ENCODE results near the gene ENTPD2. TPM values are rescaled to one million over a fixed set of nuclear protein-coding genes. Genes with fewer than 3 reads are reported as not detected.

The ENTPD2 gene
- total and polyA plus RNA-seq, 2 donors (not counting 3 experiments of a cell fraction or from before 2014, with no cell fraction given) = not detected

DNA sequence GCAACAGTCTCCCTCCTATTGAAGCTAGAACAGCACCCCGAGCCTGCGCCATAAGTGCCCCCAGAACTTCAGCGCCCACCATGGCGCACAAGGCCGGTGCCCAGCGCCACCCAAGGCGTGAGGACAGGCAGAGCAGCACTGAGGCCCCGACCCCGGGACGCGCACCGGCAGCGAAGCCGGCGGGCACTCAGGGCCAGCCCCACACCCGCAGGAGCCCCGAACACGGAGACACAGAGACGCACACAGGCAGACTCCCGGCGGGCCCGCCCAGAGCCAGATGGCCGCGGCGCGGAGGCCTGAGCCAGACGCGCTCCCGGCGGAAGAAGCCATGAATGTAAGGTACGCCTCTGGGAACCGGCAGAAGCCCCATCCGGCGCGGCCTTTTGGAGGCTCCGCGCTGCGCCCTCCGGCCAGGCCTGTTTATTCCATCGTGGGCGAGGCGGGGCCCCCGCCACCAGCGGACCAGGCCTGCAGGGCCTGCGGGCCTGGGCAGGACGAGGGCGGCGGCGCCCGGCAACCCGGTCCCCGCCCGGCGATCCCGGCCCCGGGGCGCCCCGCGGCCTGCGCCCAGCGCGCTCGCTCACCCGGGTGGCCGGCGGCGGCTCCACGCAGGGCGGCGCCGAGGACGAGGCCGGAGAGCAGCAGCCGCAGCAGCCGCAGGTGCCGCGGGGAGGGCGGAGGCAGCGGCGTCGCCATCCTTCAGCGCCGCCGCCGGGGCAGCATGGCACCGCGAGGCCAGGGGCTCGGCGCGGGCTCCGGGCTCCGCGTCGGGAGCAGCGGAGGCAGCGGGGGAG lies 8.4 kb downstream of the ENTPD2 start:
- H3K27ac ChIP-seq (ENCODE audit: insufficient read depth, low read depth, low read length) = no peak overlapping the region
- H4K20me1 ChIP-seq (replicated peaks; ENCODE audit: control insufficient read depth, extremely low read depth, insufficient read depth, low read length) = no peaks in the 10 kb centered on the region
- DNase-seq (ENCODE audit: low read depth, low spot score) (peak; percentile 40), FAIRE-seq (peak; percentile 63)
- dilution Hi-C loops (cut with MboI; ENCODE audit: extremely low pct_ligation_motif_present, low sequenced_read_pairs) = no loop called here
- peaks cover 33% of the 10 kb centered on the region for H3K79me2 ChIP-seq (ENCODE audit: control insufficient read depth, insufficient read depth, low read length)
- H3K27me3 ChIP-seq (ENCODE audit: control insufficient read depth in 2 of 2, insufficient read depth in 2 of 2, low read length in 2 of 2) = peaks cover 0 to 3% of the 10 kb centered on the region in 2 experiments
- H3K4me3 ChIP-seq (replicated peaks in 1 of 3; ENCODE audit: insufficient read depth in 1 of 3, low read depth in 1 of 3, low read length in 3 of 3) = peak overlapping the region; percentile 44 to 57 (median 54)
- CTCF ChIA-PET = interaction anchor here (1.3 to 5.2 kb wide), 8 partner anchors 10 to 259 kb away, joined by 4 to 58 read pairs (median 11); no protein-coding TSS in a partner anchor
- intact Hi-C loops (cut with micrococcal nuclease) = loop anchor here (1.0 to 2.0 kb wide), 4 partner anchors 17 to 182 kb away; partner anchors contain the start of genes ABCA2, MAN1B1 and RNF224
- H3K9me3 ChIP-seq (replicated peaks; ENCODE audit: control insufficient read depth, insufficient read depth, low read length) = no peaks in the 10 kb centered on the region
- peak overlapping the region; percentile 56 for H3K4me2 ChIP-seq (ENCODE audit: insufficient read depth, low read length)
- H3K9me1 ChIP-seq (replicated peaks; ENCODE audit: control insufficient read depth, extremely low read depth, insufficient read depth, low read length) = no peaks in the 10 kb centered on the region
- no peak for TF ChIP-seq CTCF (IDR thresholded peaks at IDR 0.05; ENCODE audit: extremely low read depth in 1 of 2, insufficient read depth in 1 of 2, low read depth in 1 of 2, low read length in 2 of 2)
- no TSS peak for BruUV-seq (replicated peaks)
- peak overlapping the region; percentile 98 for H2AFZ ChIP-seq (ENCODE audit: low read depth, low read length)
- H3K36me3 ChIP-seq (ENCODE audit: control insufficient read depth in 2 of 2, extremely low read depth in 1 of 2, insufficient read depth in 2 of 2, low read length in 2 of 2) = peaks cover 0 to 2% of the 10 kb centered on the region in 2 experiments
- H3K9ac ChIP-seq (replicated peaks; ENCODE audit: extremely low read depth, insufficient read depth, low read length) = peak overlapping the region; percentile 36
- H3K4me1 ChIP-seq (ENCODE audit: control insufficient read depth, extremely low read depth, insufficient read depth, low read length) = peaks cover 41% of the 10 kb centered on the region
- POLR2A ChIA-PET = no interaction called here

DNA sequence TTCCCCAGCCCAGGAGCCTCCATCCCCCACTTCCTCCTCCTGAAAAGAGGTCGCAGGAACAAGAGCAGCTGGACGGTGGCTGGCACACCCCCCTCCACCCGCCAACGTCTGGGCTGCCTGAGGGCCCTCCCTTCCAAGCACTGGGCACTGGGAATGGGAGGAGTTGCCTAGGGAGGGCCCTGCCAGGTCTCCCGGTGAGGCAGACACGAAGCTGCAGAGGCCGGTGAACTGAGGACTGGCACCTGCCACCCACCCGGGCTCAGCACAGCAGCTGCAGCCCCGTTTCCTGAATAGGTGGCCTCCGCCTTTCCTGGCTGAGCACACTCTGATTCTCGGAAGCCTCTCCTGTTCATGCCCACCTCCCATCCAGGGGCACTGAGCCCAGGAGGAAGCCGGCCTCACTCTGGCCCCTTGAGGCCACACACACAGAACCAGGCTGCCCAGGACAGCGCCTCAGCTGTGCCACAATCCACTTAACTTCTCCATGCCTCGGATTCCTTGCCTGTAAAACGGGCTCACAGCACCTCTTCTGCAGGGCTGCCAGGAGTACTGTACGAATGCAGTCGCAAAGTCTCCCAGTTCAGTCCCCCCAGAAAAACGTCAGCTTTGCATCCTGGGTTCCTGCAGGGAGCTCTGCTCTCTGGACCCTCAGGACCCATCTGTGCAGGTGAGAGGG lies 9.2 kb downstream of the ENTPD2 start:
- dilution Hi-C loops (cut with MboI; ENCODE audit: extremely low pct_ligation_motif_present, low sequenced_read_pairs) = no loop called here
- intact Hi-C loops (cut with micrococcal nuclease) = loop anchor here (2.0 kb wide), 1 partner anchor 16 kb away; the partner anchor contains the start of gene ABCA2
- no peaks in the 10 kb centered on the region for H3K9me1 ChIP-seq (replicated peaks; ENCODE audit: control insufficient read depth, extremely low read depth, insufficient read depth, low read length)
- CTCF ChIA-PET = interaction anchor here (0.5 to 5.2 kb wide), 7 partner anchors 9 to 258 kb away, joined by 3 to 58 read pairs (median 4); no protein-coding TSS in a partner anchor
- H3K27ac ChIP-seq (ENCODE audit: insufficient read depth, low read depth, low read length) = no peak overlapping the region
- TF ChIP-seq POLR2A (IDR thresholded peaks at IDR 0.05; ENCODE audit: low read depth, low read length) (no peak), GATA2 (IDR thresholded peaks at IDR 0.05; ENCODE audit: insufficient read depth, insufficient read length, low read depth, low read length) (no peak), MYC (IDR thresholded peaks at IDR 0.05; ENCODE audit: low read depth, low read length) (no peak), JUN (IDR thresholded peaks at IDR 0.05; ENCODE audit: borderline replicate concordance, insufficient read depth, insufficient read length, low read depth) (no peak), FOS (IDR thresholded peaks at IDR 0.05; ENCODE audit: borderline replicate concordance, insufficient read depth, low read length) (no peak), EZH2 (IDR thresholded peaks at IDR 0.05; ENCODE audit: borderline replicate concordance, low read depth, low read length, severe bottlenecking) (no peak), POLR2AphosphoS5 (IDR thresholded peaks at IDR 0.05; ENCODE audit: insufficient read depth, low read depth, low read length) (no peak), CTCF (IDR thresholded peaks at IDR 0.05; ENCODE audit: extremely low read depth in 1 of 2, insufficient read depth in 1 of 2, low read depth in 1 of 2, low read length in 2 of 2) (no peak)
- TF ChIP-seq, protein P1, sequence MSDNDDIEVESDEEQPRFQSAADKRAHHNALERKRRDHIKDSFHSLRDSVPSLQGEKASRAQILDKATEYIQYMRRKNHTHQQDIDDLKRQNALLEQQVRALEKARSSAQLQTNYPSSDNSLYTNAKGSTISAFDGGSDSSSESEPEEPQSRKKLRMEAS (IDR thresholded peaks at IDR 0.05; ENCODE audit: insufficient read depth, insufficient read length) = no peak
- H4K20me1 ChIP-seq (replicated peaks; ENCODE audit: control insufficient read depth, extremely low read depth, insufficient read depth, low read length) = no peaks in the 10 kb centered on the region
- H3K79me2 ChIP-seq (ENCODE audit: control insufficient read depth, insufficient read depth, low read length) = peaks cover 33% of the 10 kb centered on the region
- H3K9me3 ChIP-seq (replicated peaks; ENCODE audit: control insufficient read depth, insufficient read depth, low read length) = no peaks in the 10 kb centered on the region
- H3K9ac ChIP-seq (replicated peaks; ENCODE audit: extremely low read depth, insufficient read depth, low read length) = no peak overlapping the region
- peak overlapping the region; percentile 28 to 54 (median 44) for H3K4me3 ChIP-seq (replicated peaks in 1 of 3; ENCODE audit: insufficient read depth in 1 of 3, low read depth in 1 of 3, low read length in 3 of 3)
- peaks cover 41% of the 10 kb centered on the region for H3K4me1 ChIP-seq (ENCODE audit: control insufficient read depth, extremely low read depth, insufficient read depth, low read length)
- H3K27me3 ChIP-seq (ENCODE audit: control insufficient read depth in 2 of 2, insufficient read depth in 2 of 2, low read length in 2 of 2) = no peaks in the 10 kb centered on the region
- peaks cover 0 to 7% of the 10 kb centered on the region in 2 experiments for H3K36me3 ChIP-seq (ENCODE audit: control insufficient read depth in 2 of 2, extremely low read depth in 1 of 2, insufficient read depth in 2 of 2, low read length in 2 of 2)
- DNase-seq (ENCODE audit: low read depth, low spot score) = peak; percentile 31
- no peak overlapping the region for H2AFZ ChIP-seq (ENCODE audit: low read depth, low read length)
- POLR2A ChIA-PET = no interaction called here
- peak; percentile 38 for FAIRE-seq
- H3K4me2 ChIP-seq (ENCODE audit: insufficient read depth, low read length) = peak overlapping the region; percentile 56
- no TSS peak for BruUV-seq (replicated peaks)
